ENCODE data around the gene PDX1. TPM values are rescaled to one million over a fixed set of nuclear protein-coding genes. Genes with fewer than 3 reads are reported as not detected.

PDX1 gene
- total RNA-seq, 2 donors from 2014 or later, result 6.5 to 25.1 TPM

GRCh38 chr13:27926644-27927434, 7.0 kb downstream of the PDX1 start:
- Histone ChIP-seq H3K4me3 (no peak overlapping the region), H3K36me3 (replicated peaks in 1 of 2; ENCODE audit: insufficient read depth in 1 of 2, low read depth in 2 of 2) (no peaks in the 10 kb centered on the region), H3K27ac (peak overlapping the region in 3 of 4 donors; percentile 79 to 91 (median 90)), H3K27me3 (no peaks in the 10 kb centered on the region), H3K4me1 (peaks cover 4% of the 10 kb centered on the region), H3K9me3 (no peaks in the 10 kb centered on the region)
- DNase-seq, result peak in 3 of 4 donors; percentile 26 to 53 (median 50)
- ATAC-seq, result peak; percentile 36
- TF ChIP-seq CTCF (IDR thresholded peaks at IDR 0.05) (peak in 3 of 7 experiments; percentile 9 to 25 (median 22)), POLR2A (IDR thresholded peaks at IDR 0.05) (peak in 1 of 3 donors; percentile 20)
- 40 to 52% methylated on average over 35 of the region's 35 CpGs for WGBS, 2 donors
- intact Hi-C loops (cut with DNase I), result no loop called here

- intact Hi-C loops (cut with DNase I), result no loop called here
- Histone ChIP-seq H3K4me3 (no peak overlapping the region), H3K27me3 (no peaks in the 10 kb centered on the region), H3K9me3 (no peaks in the 10 kb centered on the region), H3K4me1 (no peaks in the 10 kb centered on the region), H3K36me3 (replicated peaks in 1 of 2; ENCODE audit: insufficient read depth in 1 of 2, low read depth in 2 of 2) (no peaks in the 10 kb centered on the region), H3K27ac (peak overlapping the region in 3 of 4 donors; percentile 79 to 91 (median 90))
- TF ChIP-seq POLR2A (IDR thresholded peaks at IDR 0.05), result no peak
- no peak for TF ChIP-seq CTCF (IDR thresholded peaks at IDR 0.05)
- 47 to 52% methylated on average over 26 to 46 of the region's 53 CpGs for WGBS, 2 donors
- peak in 2 of 4 donors; percentile 19 to 36 for DNase-seq
- peak; percentile 12 for ATAC-seq
Measured at GRCh38 chr13:27927444-27928352, 7.9 kb downstream of the PDX1 start.

GRCh38 chr13:27928353-27928804, 8.6 kb downstream of the PDX1 start:
- WGBS, 2 donors, result 40 to 78% methylated on average over 20 to 26 of the region's 26 CpGs
- H3K4me3 ChIP-seq, result no peak overlapping the region
- no peaks in the 10 kb centered on the region for H3K4me1 ChIP-seq
- no peak for DNase-seq
- H3K27ac ChIP-seq, result peak overlapping the region in 3 of 4 donors; percentile 79 to 91 (median 90)
- no peaks in the 10 kb centered on the region for H3K9me3 ChIP-seq
- intact Hi-C loops (cut with DNase I), result no loop called here
- TF ChIP-seq POLR2A (IDR thresholded peaks at IDR 0.05), result no peak
- peak; percentile 10 for ATAC-seq
- no peaks in the 10 kb centered on the region for H3K27me3 ChIP-seq
- no peaks in the 10 kb centered on the region for H3K36me3 ChIP-seq (replicated peaks in 1 of 2; ENCODE audit: insufficient read depth in 1 of 2, low read depth in 2 of 2)

- Histone ChIP-seq H3K36me3 (replicated peaks in 1 of 2; ENCODE audit: insufficient read depth in 1 of 2, low read depth in 2 of 2) (no peaks in the 10 kb centered on the region), H3K4me3 (no peak overlapping the region), H3K4me1 (no peaks in the 10 kb centered on the region), H3K27ac (peak overlapping the region; percentile 15 to 91 (median 84)), H3K27me3 (no peaks in the 10 kb centered on the region), H3K9me3 (no peaks in the 10 kb centered on the region)
- intact Hi-C loops (cut with DNase I), result no loop called here
- TF ChIP-seq POLR2A (IDR thresholded peaks at IDR 0.05) (no peak), CTCF (IDR thresholded peaks at IDR 0.05) (no peak)
- WGBS, 2 donors, result 32 to 73% methylated on average over 42 to 45 of the region's 48 CpGs
- ATAC-seq (no peak), DNase-seq (peak in 1 of 4 donors; percentile 19)
Measured at GRCh38 chr13:27928805-27929753, 9.3 kb downstream of the PDX1 start.
